Measurements from ENCODE around the gene CELF5.

The CELF5 gene

DNA sequence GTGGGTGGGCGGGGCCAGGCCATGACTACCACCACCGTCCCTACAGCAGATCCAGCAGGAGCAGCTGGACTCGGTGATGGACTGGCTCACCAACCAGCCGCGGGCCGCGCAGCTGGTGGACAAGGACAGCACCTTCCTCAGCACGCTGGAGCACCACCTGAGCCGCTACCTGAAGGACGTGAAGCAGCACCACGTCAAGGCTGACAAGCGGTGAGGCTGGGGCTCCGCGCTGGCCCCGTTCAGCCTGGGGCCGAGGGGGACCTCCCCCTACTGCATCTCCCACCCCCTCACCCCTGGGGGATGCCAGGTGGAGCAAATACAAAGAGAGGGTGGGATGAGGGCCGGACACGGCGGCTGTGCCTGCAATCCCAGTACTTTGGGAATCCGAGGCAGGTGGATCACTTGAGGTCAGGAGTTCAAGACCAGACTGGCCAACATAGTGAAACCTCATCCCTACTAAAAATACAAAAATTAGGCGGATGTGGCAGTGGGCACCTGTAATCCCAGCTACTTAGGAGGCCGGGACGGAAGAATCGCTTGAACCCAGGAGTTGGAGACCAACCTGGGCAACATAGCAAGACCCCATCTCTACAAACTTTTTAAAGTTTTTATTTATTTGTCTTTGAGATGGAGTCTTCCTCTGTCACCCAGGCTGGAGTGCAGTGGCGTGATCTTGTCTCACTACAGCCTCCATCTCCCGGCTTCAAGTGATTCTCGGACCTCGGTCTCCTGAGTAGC is 18.1 kb upstream of the CELF5 start:
- no peaks in the 10 kb centered on the region for H3K36me3 ChIP-seq (ENCODE audit: control insufficient read depth, insufficient read depth, low read length)
- TF ChIP-seq, protein P1, sequence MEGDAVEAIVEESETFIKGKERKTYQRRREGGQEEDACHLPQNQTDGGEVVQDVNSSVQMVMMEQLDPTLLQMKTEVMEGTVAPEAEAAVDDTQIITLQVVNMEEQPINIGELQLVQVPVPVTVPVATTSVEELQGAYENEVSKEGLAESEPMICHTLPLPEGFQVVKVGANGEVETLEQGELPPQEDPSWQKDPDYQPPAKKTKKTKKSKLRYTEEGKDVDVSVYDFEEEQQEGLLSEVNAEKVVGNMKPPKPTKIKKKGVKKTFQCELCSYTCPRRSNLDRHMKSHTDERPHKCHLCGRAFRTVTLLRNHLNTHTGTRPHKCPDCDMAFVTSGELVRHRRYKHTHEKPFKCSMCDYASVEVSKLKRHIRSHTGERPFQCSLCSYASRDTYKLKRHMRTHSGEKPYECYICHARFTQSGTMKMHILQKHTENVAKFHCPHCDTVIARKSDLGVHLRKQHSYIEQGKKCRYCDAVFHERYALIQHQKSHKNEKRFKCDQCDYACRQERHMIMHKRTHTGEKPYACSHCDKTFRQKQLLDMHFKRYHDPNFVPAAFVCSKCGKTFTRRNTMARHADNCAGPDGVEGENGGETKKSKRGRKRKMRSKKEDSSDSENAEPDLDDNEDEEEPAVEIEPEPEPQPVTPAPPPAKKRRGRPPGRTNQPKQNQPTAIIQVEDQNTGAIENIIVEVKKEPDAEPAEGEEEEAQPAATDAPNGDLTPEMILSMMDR (IDR thresholded peaks at IDR 0.05) = no peak

DNA sequence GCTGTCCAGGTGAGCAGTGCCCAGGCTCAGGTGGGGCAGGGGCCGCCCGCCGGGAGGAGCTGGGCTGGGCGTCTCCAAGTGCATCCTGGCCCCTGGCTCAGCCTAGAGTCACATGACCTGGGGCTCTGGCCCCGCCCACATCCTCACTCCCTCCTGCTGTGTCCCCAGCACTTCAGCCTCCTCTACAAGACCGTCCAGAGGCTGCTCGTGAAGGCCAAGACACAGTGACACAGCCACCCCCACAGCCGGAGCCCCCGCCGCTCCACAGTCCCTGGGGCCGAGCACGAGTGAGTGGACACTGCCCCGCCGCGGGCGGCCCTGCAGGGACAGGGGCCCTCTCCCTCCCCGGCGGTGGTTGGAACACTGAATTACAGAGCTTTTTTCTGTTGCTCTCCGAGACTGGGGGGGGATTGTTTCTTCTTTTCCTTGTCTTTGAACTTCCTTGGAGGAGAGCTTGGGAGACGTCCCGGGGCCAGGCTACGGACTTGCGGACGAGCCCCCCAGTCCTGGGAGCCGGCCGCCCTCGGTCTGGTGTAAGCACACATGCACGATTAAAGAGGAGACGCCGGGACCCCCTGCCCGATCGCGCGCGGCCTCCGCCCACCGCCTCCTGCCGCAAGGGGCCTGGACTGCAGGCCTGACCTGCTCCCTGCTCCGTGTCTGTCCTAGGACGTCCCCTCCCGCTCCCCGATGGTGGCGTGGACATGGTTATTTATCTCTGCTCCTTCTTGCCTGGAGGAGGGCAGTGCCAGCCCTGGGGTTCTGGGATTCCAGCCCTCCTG is 16.8 kb upstream of the CELF5 start:
- Histone ChIP-seq H3K9me3 (ENCODE audit: control insufficient read depth, low read length) (no peaks in the 10 kb centered on the region), H3K4me1 (no peaks in the 10 kb centered on the region), H3K36me3 (ENCODE audit: control insufficient read depth, insufficient read depth, low read length) (no peaks in the 10 kb centered on the region), H3K27me3 (ENCODE audit: control insufficient read depth, insufficient read depth, low read length) (no peaks in the 10 kb centered on the region), H3K4me3 (ENCODE audit: low read depth, low read length) (no peak overlapping the region), H3K9ac (no peak overlapping the region), H3K4me2 (ENCODE audit: low read length) (no peak overlapping the region), H3K27ac (no peak overlapping the region), H3K79me2 (no peaks in the 10 kb centered on the region), H2AFZ (no peak overlapping the region)
- TF ChIP-seq, protein P1 (IDR thresholded peaks at IDR 0.05) = no peak

More for the DNA sequence above, 18.1 kb upstream of the CELF5 start:
- Histone ChIP-seq H3K4me1 (no peaks in the 10 kb centered on the region), H3K4me2 (ENCODE audit: low read length) (no peak overlapping the region), H2AFZ (no peak overlapping the region), H3K9ac (no peak overlapping the region), H3K4me3 (ENCODE audit: low read depth, low read length) (no peak overlapping the region), H3K9me3 (ENCODE audit: control insufficient read depth, low read length) (no peaks in the 10 kb centered on the region), H3K27me3 (ENCODE audit: control insufficient read depth, insufficient read depth, low read length) (no peaks in the 10 kb centered on the region), H3K27ac (no peak overlapping the region), H3K79me2 (no peaks in the 10 kb centered on the region)

DNA sequence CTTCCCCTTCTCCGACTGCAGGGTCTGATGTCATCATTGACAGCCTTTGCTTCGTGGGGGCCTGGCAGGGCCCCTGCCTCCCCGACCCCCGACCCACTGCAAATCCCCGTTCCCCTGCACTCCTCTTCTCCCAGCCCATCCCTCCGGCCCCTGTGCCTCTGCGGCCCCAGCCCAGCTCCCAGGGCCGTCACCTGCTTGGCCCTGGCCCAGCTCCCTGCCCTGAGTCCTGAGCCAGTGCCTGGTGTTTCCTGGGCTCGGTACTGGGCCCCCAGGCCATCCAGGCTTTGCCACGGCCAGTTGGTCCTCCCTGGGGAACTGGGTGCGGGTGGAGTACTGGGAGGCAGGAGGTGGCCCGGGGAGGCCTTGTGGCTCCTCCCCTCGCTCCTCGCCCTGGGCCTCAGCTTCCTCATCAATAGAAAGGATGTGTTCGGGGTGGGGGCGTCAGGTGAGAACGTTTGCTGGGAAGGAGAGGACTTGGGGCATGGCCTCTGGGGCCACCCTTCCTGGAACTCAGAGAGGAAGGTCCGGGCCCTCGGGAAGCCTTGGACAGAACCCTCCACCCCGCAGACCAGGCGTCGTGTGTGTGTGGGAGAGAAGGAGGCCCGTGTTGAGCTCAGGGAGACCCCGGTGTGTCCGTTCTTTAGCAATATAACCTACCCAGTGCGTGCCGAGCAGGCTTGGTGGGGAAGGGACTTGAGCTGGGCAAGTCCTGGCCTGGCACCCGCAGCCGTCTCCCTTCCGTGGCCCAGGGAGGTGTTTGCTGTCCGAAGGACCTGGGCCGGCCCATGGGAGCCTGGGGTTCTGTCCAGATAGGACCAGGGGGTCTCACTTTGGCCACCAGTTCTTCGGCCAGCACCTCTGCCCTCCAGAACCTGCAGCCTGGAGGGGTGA is 15.9 kb upstream of the CELF5 start:
- Histone ChIP-seq H2AFZ (no peak overlapping the region), H3K9me3 (ENCODE audit: control insufficient read depth, low read length) (no peaks in the 10 kb centered on the region), H3K9ac (no peak overlapping the region), H3K27ac (no peak overlapping the region), H3K79me2 (no peaks in the 10 kb centered on the region), H3K4me2 (ENCODE audit: low read length) (no peak overlapping the region), H3K4me1 (no peaks in the 10 kb centered on the region), H3K4me3 (ENCODE audit: low read depth, low read length) (no peak overlapping the region), H3K27me3 (ENCODE audit: control insufficient read depth, insufficient read depth, low read length) (no peaks in the 10 kb centered on the region), H3K36me3 (ENCODE audit: control insufficient read depth, insufficient read depth, low read length) (no peaks in the 10 kb centered on the region)
- TF ChIP-seq, protein P1 (IDR thresholded peaks at IDR 0.05) = no peak

DNA sequence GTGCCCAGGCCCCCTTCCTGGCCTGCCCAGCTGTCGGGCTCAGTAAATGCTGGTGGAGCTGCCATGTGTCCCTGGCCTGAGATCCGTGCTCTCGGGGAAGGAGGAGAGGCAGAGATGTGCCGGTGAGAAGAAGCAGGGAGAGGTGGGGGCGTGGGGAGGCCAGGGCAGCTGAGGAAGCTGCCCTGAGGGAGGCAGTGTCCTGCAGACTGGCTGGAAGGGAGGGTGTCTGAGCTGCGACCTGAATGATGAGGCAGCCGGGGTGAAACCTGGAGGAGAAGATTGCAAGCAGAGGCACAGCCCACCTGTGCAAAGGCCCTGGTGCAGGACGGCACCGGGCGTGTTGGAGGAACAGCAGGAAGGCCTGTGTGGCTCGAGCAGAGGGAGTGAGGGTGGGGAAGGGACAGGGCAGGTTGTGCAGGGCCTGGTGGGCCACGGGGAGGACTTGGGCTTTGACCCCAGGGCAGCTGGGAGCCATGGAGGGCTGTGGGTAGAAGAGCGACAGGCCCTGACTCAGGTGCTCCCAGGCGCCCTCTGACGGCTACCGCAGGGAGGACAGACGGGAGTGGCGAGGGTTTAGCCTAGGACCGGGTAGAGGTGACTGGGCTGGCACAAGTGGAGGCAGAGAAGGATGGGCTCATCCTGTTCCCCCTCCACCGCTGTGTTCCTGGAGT is 14.0 kb upstream of the CELF5 start:
- Histone ChIP-seq H3K36me3 (ENCODE audit: control insufficient read depth, insufficient read depth, low read length) (no peaks in the 10 kb centered on the region), H3K4me3 (ENCODE audit: low read depth, low read length) (no peak overlapping the region), H3K9me3 (ENCODE audit: control insufficient read depth, low read length) (no peaks in the 10 kb centered on the region), H3K4me2 (ENCODE audit: low read length) (no peak overlapping the region), H3K27me3 (ENCODE audit: control insufficient read depth, insufficient read depth, low read length) (no peaks in the 10 kb centered on the region), H2AFZ (no peak overlapping the region), H3K4me1 (no peaks in the 10 kb centered on the region), H3K27ac (no peak overlapping the region), H3K9ac (no peak overlapping the region), H3K79me2 (no peaks in the 10 kb centered on the region)
- TF ChIP-seq, protein P1 (IDR thresholded peaks at IDR 0.05) = peak; percentile 25
